MM.1S (cell line): Measurements from ENCODE around the gene STK17B.

Source experiments
- DNase-seq: peaks from one replicate; pipeline ENCODE4 v3.0.0-alpha.2; 2015
- H2AFZ ChIP-seq: fragments of 300-600 bp; sonication (generic); 2 replicates; pipeline ENCODE4 v1.6.0; 2016; ENCODE audit warnings: antibody characterized with exemption, low read length
- H3F3A ChIP-seq: fragments of 300-600 bp; sonication (generic); 2 replicates; pipeline ENCODE4 v1.6.1; 2016; ENCODE audit warnings: mild to moderate bottlenecking, antibody characterized with exemption, low read length, moderate library complexity, mixed read lengths; ENCODE audit not compliant: insufficient read depth
- H3K27ac ChIP-seq: fragments of 300-600 bp; sonication (generic); 2 replicates; pipeline ENCODE4 v1.5.1; 2016; ENCODE audit warnings: mild to moderate bottlenecking, low read length
- H3K27me3 ChIP-seq: fragments of 300-600 bp; sonication (generic); replicated peaks from 2 replicates; pipeline ENCODE4 v1.6.0; 2016; ENCODE audit warnings: low read length; ENCODE audit not compliant: insufficient read depth
- H3K36me3 ChIP-seq: fragments of 300-600 bp; sonication (generic); replicated peaks from 2 replicates; pipeline ENCODE4 v1.6.1; 2016; ENCODE audit warnings: mild to moderate bottlenecking, low read length, mixed read lengths; ENCODE audit not compliant: insufficient read depth
- H3K4me1 ChIP-seq: fragments of 300-600 bp; sonication (generic); 2 replicates; pipeline ENCODE4 v1.6.1; 2016; ENCODE audit warnings: low read length, mixed read lengths
- H3K4me2 ChIP-seq: fragments of 300-600 bp; sonication (generic); 2 replicates; pipeline ENCODE4 v1.6.0; 2016; ENCODE audit warnings: low read depth, low read length
- H3K4me3 ChIP-seq: fragments of 300-600 bp; sonication (generic); 2 replicates; pipeline ENCODE4 v1.5.1; 2016; ENCODE audit warnings: low read length, mixed read lengths
- H3K79me2 ChIP-seq: fragments of 300-600 bp; sonication (generic); 2 replicates; pipeline ENCODE4 v1.6.1; 2016; ENCODE audit warnings: mixed run types, low read length, mixed read lengths
- H3K9ac ChIP-seq: fragments of 300-600 bp; sonication (generic); 2 replicates; pipeline ENCODE4 v1.6.1; 2016; ENCODE audit warnings: low read length, mixed read lengths
- H3K9me2 ChIP-seq: fragments of 300-600 bp; sonication (generic); replicated peaks from 2 replicates; pipeline ENCODE4 v1.6.1; 2016; ENCODE audit warnings: mild to moderate bottlenecking, low read length, mixed read lengths; ENCODE audit not compliant: insufficient read depth
- H3K9me3 ChIP-seq: fragments of 300-600 bp; sonication (generic); replicated peaks from 2 replicates; pipeline ENCODE4 v1.6.1; 2016; ENCODE audit warnings: mild to moderate bottlenecking, low read length, mixed read lengths; ENCODE audit not compliant: insufficient read depth
- H4K20me1 ChIP-seq: fragments of 300-600 bp; sonication (generic); 2 replicates; pipeline ENCODE4 v1.6.1; 2016; ENCODE audit warnings: mild to moderate bottlenecking, low read length, moderate library complexity, mixed read lengths; ENCODE audit not compliant: insufficient read depth
- EZH2 ChIP-seq: fragments of 300-600 bp; sonication (generic); optimal IDR thresholded peaks from 2 replicates; pipeline ENCODE3; 2017; ENCODE audit warnings: low read depth, mild to moderate bottlenecking, antibody characterized with exemption, low read length, mixed read lengths
- EZH2phosphoT487 ChIP-seq: fragments of 300-600 bp; sonication (generic); IDR thresholded peaks from 2 replicates; pipeline ENCODE4 v1.6.1; 2018; ENCODE audit warnings: antibody characterized with exemption, low read length
- TF ChIP-seq, protein P1 (sequence below): fragments of 300-600 bp; sonication (generic); IDR thresholded peaks from 2 replicates; pipeline ENCODE4 v1.5.1; 2016; ENCODE audit warnings: antibody characterized with exemption, low read length, mixed read lengths

The STK17B gene

GRCh38 chr2:196186266-196186980 lies 15.0 kb upstream of the STK17B start:
- Histone ChIP-seq H3K4me2 (no peak overlapping the region), H3K4me1 (peaks cover 39% of the 10 kb centered on the region)

GRCh38 chr2:196184921-196185320 lies 13.5 kb upstream of the STK17B start:
- Histone ChIP-seq H3K27me3 (no peaks in the 10 kb centered on the region), H3K27ac (no peak overlapping the region), H3F3A (peaks cover 28% of the 10 kb centered on the region), H3K9ac (no peak overlapping the region), H2AFZ (no peak overlapping the region), H3K9me2 (no peaks in the 10 kb centered on the region), H4K20me1 (no peaks in the 10 kb centered on the region), H3K79me2 (peaks cover 13% of the 10 kb centered on the region; the same call in 1 of the 2 replicates), H3K4me3 (no peak overlapping the region), H3K9me3 (no peaks in the 10 kb centered on the region), H3K4me1 (peaks cover 49% of the 10 kb centered on the region), H3K36me3 (no peaks in the 10 kb centered on the region), H3K4me2 (no peak overlapping the region)
- no peak for DNase-seq
- TF ChIP-seq EZH2 (no peak), EZH2phosphoT487 (no peak)

More at GRCh38 chr2:196186266-196186980, 15.0 kb upstream of the STK17B start:
- Histone ChIP-seq H3F3A (peaks cover 28% of the 10 kb centered on the region), H3K27ac (no peak overlapping the region), H3K9ac (no peak overlapping the region), H2AFZ (no peak overlapping the region), H3K9me3 (no peaks in the 10 kb centered on the region), H3K27me3 (no peaks in the 10 kb centered on the region), H4K20me1 (no peaks in the 10 kb centered on the region), H3K79me2 (0 out of 2 replicates have a peak, but pooled peaks cover 6% of the 10 kb centered on the region), H3K4me3 (no peak overlapping the region), H3K9me2 (no peaks in the 10 kb centered on the region), H3K36me3 (no peaks in the 10 kb centered on the region)
- no peak for DNase-seq
- TF ChIP-seq EZH2, result no peak
- no peak for TF ChIP-seq EZH2phosphoT487
- TF ChIP-seq, protein P1, sequence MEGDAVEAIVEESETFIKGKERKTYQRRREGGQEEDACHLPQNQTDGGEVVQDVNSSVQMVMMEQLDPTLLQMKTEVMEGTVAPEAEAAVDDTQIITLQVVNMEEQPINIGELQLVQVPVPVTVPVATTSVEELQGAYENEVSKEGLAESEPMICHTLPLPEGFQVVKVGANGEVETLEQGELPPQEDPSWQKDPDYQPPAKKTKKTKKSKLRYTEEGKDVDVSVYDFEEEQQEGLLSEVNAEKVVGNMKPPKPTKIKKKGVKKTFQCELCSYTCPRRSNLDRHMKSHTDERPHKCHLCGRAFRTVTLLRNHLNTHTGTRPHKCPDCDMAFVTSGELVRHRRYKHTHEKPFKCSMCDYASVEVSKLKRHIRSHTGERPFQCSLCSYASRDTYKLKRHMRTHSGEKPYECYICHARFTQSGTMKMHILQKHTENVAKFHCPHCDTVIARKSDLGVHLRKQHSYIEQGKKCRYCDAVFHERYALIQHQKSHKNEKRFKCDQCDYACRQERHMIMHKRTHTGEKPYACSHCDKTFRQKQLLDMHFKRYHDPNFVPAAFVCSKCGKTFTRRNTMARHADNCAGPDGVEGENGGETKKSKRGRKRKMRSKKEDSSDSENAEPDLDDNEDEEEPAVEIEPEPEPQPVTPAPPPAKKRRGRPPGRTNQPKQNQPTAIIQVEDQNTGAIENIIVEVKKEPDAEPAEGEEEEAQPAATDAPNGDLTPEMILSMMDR, result no peak

DNA sequence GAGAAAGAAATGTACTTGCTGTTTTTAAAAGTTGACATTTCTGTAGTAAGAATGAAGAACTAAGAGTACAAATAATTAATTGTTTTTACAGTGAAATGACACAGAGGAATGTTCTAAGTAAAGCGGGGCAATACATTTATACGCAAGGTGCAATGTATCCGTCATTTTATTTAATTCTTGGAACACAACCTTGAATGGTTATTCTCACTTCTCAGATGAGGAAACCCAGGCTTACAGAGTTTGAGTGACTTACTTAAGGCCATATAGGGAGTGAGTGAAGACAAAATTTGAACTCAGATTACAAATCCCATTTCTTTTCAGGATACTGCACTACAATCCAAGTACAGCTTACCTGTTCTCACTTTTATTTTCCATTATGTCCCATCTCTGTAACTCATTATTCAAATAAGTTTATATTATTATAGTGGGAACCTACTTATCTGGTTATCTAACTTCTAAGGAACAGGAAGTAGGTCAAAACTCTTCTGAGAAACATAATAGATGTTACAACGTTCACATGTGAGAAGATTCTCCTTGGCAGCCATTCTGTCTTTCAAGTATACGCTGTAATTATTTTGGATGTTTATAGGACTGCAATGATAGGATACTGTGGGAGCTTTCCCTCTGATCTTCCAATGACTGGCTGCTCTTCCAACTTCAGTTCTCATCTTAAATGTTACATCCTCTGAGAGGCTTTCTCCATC lies 12.3 kb upstream of the STK17B start:
- Histone ChIP-seq H3F3A (peaks cover 37% of the 10 kb centered on the region), H3K36me3 (no peaks in the 10 kb centered on the region), H3K27ac (peak overlapping the region; percentile 75), H3K4me2 (peak overlapping the region; percentile 76; the same call in 1 of the 2 replicates), H3K27me3 (no peaks in the 10 kb centered on the region), H3K4me3 (no peak overlapping the region), H2AFZ (0 out of 2 replicates have a peak overlapping the region, but pooled peaks have one; percentile 22), H3K79me2 (peaks cover 16% of the 10 kb centered on the region; the same call in 1 of the 2 replicates), H3K9me3 (no peaks in the 10 kb centered on the region), H4K20me1 (no peaks in the 10 kb centered on the region), H3K9me2 (no peaks in the 10 kb centered on the region), H3K4me1 (peaks cover 58% of the 10 kb centered on the region), H3K9ac (peak overlapping the region; percentile 24; the same call in 1 of the 2 replicates)
- TF ChIP-seq, protein P1, result no peak
- TF ChIP-seq EZH2phosphoT487 (no peak), EZH2 (no peak)
- no peak for DNase-seq

GRCh38 chr2:196183172-196183473 lies 11.7 kb upstream of the STK17B start:
- Histone ChIP-seq H3K4me3 (peak overlapping the region; percentile 34; the same call in 1 of the 2 replicates), H3K27ac (peak overlapping the region; percentile 75), H3F3A (peaks cover 43% of the 10 kb centered on the region), H4K20me1 (no peaks in the 10 kb centered on the region), H3K9me3 (no peaks in the 10 kb centered on the region), H3K9ac (peak overlapping the region; percentile 24; the same call in 1 of the 2 replicates), H3K79me2 (peaks cover 16% of the 10 kb centered on the region; the same call in 1 of the 2 replicates), H3K36me3 (no peaks in the 10 kb centered on the region), H3K27me3 (no peaks in the 10 kb centered on the region), H2AFZ (peak overlapping the region; percentile 22; the same call in 1 of the 2 replicates), H3K4me2 (peak overlapping the region; percentile 76), H3K9me2 (no peaks in the 10 kb centered on the region), H3K4me1 (peaks cover 58% of the 10 kb centered on the region)
- TF ChIP-seq, protein P1, result no peak
- TF ChIP-seq EZH2, result no peak
- TF ChIP-seq EZH2phosphoT487, result no peak
- DNase-seq, result peak; percentile 78
